GM12878 (cell line): ENCODE data around the gene ZNF783. TPM values are rescaled to one million over a fixed set of nuclear protein-coding genes. Genes with fewer than 3 reads are reported as not detected.

Experiments used
- ATAC-seq: fragments of 200-7000 bp; cut with Tn5 transposase; 3 replicates; pipeline ENCODE4 v1.9.1; 2020; ENCODE audit warnings: mild to moderate bottlenecking, moderate library complexity
- BruUV-seq: library from RNA; stranded (reverse); fragments of 400-500 nt; replicated peaks from 2 replicates; lab custom pipeline; 2021; lab: Mats Ljungman, UMichigan
- CTCF ChIA-PET: fragments of 300-600 bp; sonication (Branson Sonifier 250); formaldehyde crosslinking; extraction: SDS; loops from one replicate; lab custom pipeline; 2021; ENCODE audit warnings: inconsistent platforms; lab: Yijun Ruan, JAX
- POLR2A ChIA-PET: fragments of 350-600 bp; formaldehyde crosslinking; extraction: SDS; loops from one replicate; lab custom pipeline; 2021; ENCODE audit warnings: inconsistent platforms; lab: Charles Lee
- RAD21 ChIA-PET: fragments of 300-600 bp; sonication (Branson Sonifier 250); formaldehyde crosslinking; loops from one replicate; lab custom pipeline; 2023; ENCODE audit warnings: antibody characterized with exemption; ENCODE audit not compliant: unreplicated experiment; lab: Charles Lee
- SMC1A ChIA-PET: fragments of 300-600 bp; sonication (Branson Sonifier 250); formaldehyde crosslinking; loops from one replicate; lab custom pipeline; 2023; ENCODE audit not compliant: unreplicated experiment, uncharacterized antibody; lab: Charles Lee
- DNase-seq: peaks from one replicate; pipeline ENCODE4 v3.0.0-alpha.2; 2011; ENCODE audit warnings: low read depth, low spot score
- FAIRE-seq: peaks from 3 replicates; lab custom pipeline; 2011; peaks lifted over from hg19 to GRCh38; lab: Jason Lieb, UNC
- H2AFZ ChIP-seq: 2 replicates; pipeline ENCODE4 v1.6.0; 2011; ENCODE audit warnings: low read depth, low read length, control low read depth; ENCODE audit not compliant: control insufficient read depth
- H3K27ac ChIP-seq: 2 replicates; pipeline ENCODE4 v1.5.1; 2011; ENCODE audit warnings: control low read depth; ENCODE audit not compliant: control insufficient read depth, insufficient read depth
- H3K27me3 ChIP-seq, 2 experiments: replicated peaks in 1 of 2; 2 replicates each; pipeline versions ENCODE4 v1.6.0 to v1.6.1; 2011; ENCODE audit warnings: low read length in 1 of 2; ENCODE audit not compliant: control insufficient read depth in 2 of 2, insufficient read depth in 2 of 2
- H3K36me3 ChIP-seq, 2 experiments: 2 replicates each; pipeline ENCODE4 v1.5.1; 2011; ENCODE audit warnings: low read length in 1 of 2; ENCODE audit not compliant: control insufficient read depth in 2 of 2, insufficient read depth in 2 of 2
- H3K4me1 ChIP-seq: 2 replicates; pipeline ENCODE4 v1.6.1; 2011; ENCODE audit warnings: mild to moderate bottlenecking, low read length, moderate library complexity, mixed read lengths; ENCODE audit not compliant: control insufficient read depth, insufficient read depth
- H3K4me2 ChIP-seq: 2 replicates; pipeline ENCODE4 v1.6.0; 2011; ENCODE audit warnings: control low read depth; ENCODE audit not compliant: control insufficient read depth, insufficient read depth
- H3K4me3 ChIP-seq: fragments of 200-600 bp; sonication (generic); 2 replicates; pipeline ENCODE4 v1.5.1; 2016
- H3K79me2 ChIP-seq: 2 replicates; pipeline ENCODE4 v1.6.0; 2011; ENCODE audit warnings: low read length; ENCODE audit not compliant: control insufficient read depth, insufficient read depth
- H3K9ac ChIP-seq: 2 replicates; pipeline ENCODE4 v1.8.0; 2011; ENCODE audit warnings: low read length, control low read depth, mixed read lengths; ENCODE audit not compliant: control insufficient read depth, insufficient read depth
- H3K9me3 ChIP-seq: replicated peaks from 3 replicates; pipeline ENCODE4 v1.5.1; 2011; ENCODE audit warnings: mild to moderate bottlenecking, low read length; ENCODE audit not compliant: control insufficient read depth, insufficient read depth
- H4K20me1 ChIP-seq: 2 replicates; pipeline ENCODE4 v1.6.0; 2011; ENCODE audit not compliant: control insufficient read depth, insufficient read depth
- ATF7 ChIP-seq: fragments of 450-650 bp; IDR thresholded peaks from 2 replicates; pipeline ENCODE4 v1.6.1; 2016; ENCODE audit warnings: low read depth, mild to moderate bottlenecking
- CHD1 ChIP-seq: IDR thresholded peaks from 2 replicates; pipeline ENCODE4 v1.6.1; 2012; ENCODE audit warnings: low read depth, low read length, improper control_type of control experiment
- CHD4 ChIP-seq: fragments of 200-600 bp; sonication (generic); IDR thresholded peaks from 2 replicates; pipeline ENCODE4 v1.6.1; 2016; ENCODE audit warnings: mild to moderate bottlenecking
- EP300 ChIP-seq, 2 experiments: fragments of 150-350 bp in 1 of 2; IDR thresholded peaks; 2 replicates each; pipeline ENCODE4 v1.6.1; 2011 to 2012; ENCODE audit warnings: low read depth in 2 of 2, low read length in 2 of 2, borderline replicate concordance in 1 of 2, improper control_type of control experiment in 1 of 2, inconsistent platforms in 1 of 2; ENCODE audit not compliant: control insufficient read depth in 1 of 2
- KAT2A ChIP-seq: conservative IDR thresholded peaks from 2 replicates; pipeline ENCODE4 v1.6.1; 2011; ENCODE audit warnings: low read depth, low read length; ENCODE audit not compliant: control insufficient read depth
- MXI1 ChIP-seq: fragments of 150-350 bp; IDR thresholded peaks from 2 replicates; pipeline ENCODE4 v1.6.1; 2011; ENCODE audit warnings: low read depth, mild to moderate bottlenecking, inconsistent platforms, low read length, improper control_type of control experiment
- MYC ChIP-seq: IDR thresholded peaks from 2 replicates; pipeline ENCODE4 v1.6.1; 2011; ENCODE audit warnings: mild to moderate bottlenecking, low read length, moderate library complexity, inconsistent platforms; ENCODE audit not compliant: insufficient read depth, insufficient replicate concordance, insufficient read length, severe bottlenecking
- NR2C1 ChIP-seq: fragments of 450-650 bp; IDR thresholded peaks from 2 replicates; pipeline ENCODE4 v1.6.1; 2017; ENCODE audit warnings: antibody characterized with exemption, mild to moderate bottlenecking, moderate library complexity
- SREBF1 ChIP-seq: IDR thresholded peaks from 2 replicates; pipeline ENCODE4 v1.6.1; 2012; ENCODE audit warnings: mild to moderate bottlenecking, low read length
- SRF ChIP-seq, 2 experiments: IDR thresholded peaks; 2 replicates each; pipeline ENCODE4 v1.6.1; 2011; ENCODE audit warnings: low read depth in 2 of 2, low read length in 2 of 2, mild to moderate bottlenecking in 1 of 2, moderate library complexity in 1 of 2
- TCF7 ChIP-seq: IDR thresholded peaks from 2 replicates; pipeline ENCODE4 v1.6.1; 2014; ENCODE audit warnings: antibody characterized with exemption, borderline replicate concordance
- ZBED1 ChIP-seq: IDR thresholded peaks from 2 replicates; pipeline ENCODE4 v1.6.1; 2016; ENCODE audit warnings: borderline replicate concordance
- WGBS: methylation state at CpG from one replicate; pipeline ENCODE4 v1.1.6; 2016; ENCODE audit warnings: low lambda C conversion rate; ENCODE audit not compliant: insufficient replicate concordance, insufficient coverage; ENCODE audit errors: missing lambda C conversion rate; 5-methylcytosine and 5-hydroxymethylcytosine counted together
- in situ Hi-C: fragments of 300-500 bp; cut with MboI; formaldehyde crosslinking; loops from 9 replicates; pipeline ENCODE4 v1.14.3; 2018; ENCODE audit warnings: mixed read lengths
- intact Hi-C: fragments of 100-400 bp; cut with micrococcal nuclease; formaldehyde crosslinking; loops from one replicate; pipeline ENCODE4 v1.14.2; 2022; ENCODE audit not compliant: unreplicated experiment
- polyA plus RNA-seq, 11 experiments: library from polyadenylated mRNA; depleted of rRNA in 4 of 11; unstranded in 6 of 11; stranded (reverse) in 5 of 11; fragments of >200 nt; fragmentation: Nextera tagmentation in 4 of 11; fragmentation: Illumina TruSeq in 1 of 11; extraction: Ambion mirVana in 4 of 11; extraction: Trizol in 1 of 11; gene quantifications; 1 replicate in 1 of 11; 2 replicates in 10 of 11; pipeline versions ENCODE4 v1.2.1 to v1.2.3, GENCODE V29; 2011 to 2016; ENCODE audit warnings: inconsistent platforms in 2 of 11, missing spikeins in 2 of 11, low read depth in 1 of 11
- total RNA-seq, 4 experiments: library from RNA; depleted of rRNA in 3 of 4; stranded (reverse); fragments of >200 nt in 3 of 4; fragmentation: Illumina TruSeq in 1 of 4; extraction: Trizol in 1 of 4; gene quantifications; 2 replicates each; pipeline versions ENCODE4 v1.2.1 to v1.2.3, GENCODE V29; 2013 to 2021
- TF ChIP-seq, protein P1 (sequence below): fragments of 450-650 bp; IDR thresholded peaks from 2 replicates; pipeline ENCODE4 v1.6.1; 2017; ENCODE audit warnings: mild to moderate bottlenecking
- TF ChIP-seq, protein P2 (sequence below): IDR thresholded peaks from 2 replicates; pipeline ENCODE4 v1.6.1; 2011; ENCODE audit warnings: borderline replicate concordance, low read depth, mild to moderate bottlenecking, moderate library complexity, low read length; ENCODE audit not compliant: insufficient read depth, poor library complexity, severe bottlenecking
- TF ChIP-seq, protein P3 (sequence below): fragments of 450-650 bp; IDR thresholded peaks from 2 replicates; pipeline ENCODE4 v1.6.1; 2017; ENCODE audit warnings: mild to moderate bottlenecking, moderate library complexity

Gene ZNF783
- total and polyA plus RNA-seq, 10 of the 15 experiments (the other 5 are each of a cell fraction or from before 2014, with no cell fraction given) = 2.0 to 14.4 (median 6.4) TPM

DNA sequence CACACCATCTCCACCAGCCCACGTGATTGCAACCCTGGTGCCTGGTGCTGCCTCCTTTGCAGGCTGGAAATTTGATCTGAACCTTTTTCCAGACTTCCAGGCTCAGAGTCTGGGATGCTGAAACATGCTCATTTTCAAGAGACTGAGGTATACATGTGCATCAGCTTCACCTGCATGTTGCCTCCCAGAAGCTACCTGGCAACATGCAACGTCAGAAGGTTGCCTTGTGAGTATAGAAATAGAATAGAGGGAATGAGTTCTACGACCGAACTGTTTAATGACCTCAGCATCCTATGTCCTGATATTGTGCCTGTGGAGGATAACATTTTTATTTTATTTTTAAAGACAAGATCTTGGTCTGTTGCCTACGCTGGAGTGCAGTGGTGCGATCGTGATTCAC lies 24.5 kb upstream of the ZNF783 start (continued):
- TF ChIP-seq, protein P1, sequence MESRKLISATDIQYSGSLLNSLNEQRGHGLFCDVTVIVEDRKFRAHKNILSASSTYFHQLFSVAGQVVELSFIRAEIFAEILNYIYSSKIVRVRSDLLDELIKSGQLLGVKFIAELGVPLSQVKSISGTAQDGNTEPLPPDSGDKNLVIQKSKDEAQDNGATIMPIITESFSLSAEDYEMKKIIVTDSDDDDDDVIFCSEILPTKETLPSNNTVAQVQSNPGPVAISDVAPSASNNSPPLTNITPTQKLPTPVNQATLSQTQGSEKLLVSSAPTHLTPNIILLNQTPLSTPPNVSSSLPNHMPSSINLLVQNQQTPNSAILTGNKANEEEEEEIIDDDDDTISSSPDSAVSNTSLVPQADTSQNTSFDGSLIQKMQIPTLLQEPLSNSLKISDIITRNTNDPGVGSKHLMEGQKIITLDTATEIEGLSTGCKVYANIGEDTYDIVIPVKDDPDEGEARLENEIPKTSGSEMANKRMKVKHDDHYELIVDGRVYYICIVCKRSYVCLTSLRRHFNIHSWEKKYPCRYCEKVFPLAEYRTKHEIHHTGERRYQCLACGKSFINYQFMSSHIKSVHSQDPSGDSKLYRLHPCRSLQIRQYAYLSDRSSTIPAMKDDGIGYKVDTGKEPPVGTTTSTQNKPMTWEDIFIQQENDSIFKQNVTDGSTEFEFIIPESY = no peak
- TF ChIP-seq TCF7 = no peak
- TF ChIP-seq SREBF1 = no peak
- no peak for TF ChIP-seq ZBED1
- no peak for TF ChIP-seq SRF (IDR thresholded peaks at IDR 0.05; ENCODE audit: low read depth in 2 of 2, low read length in 2 of 2)
- TF ChIP-seq, all 136 proteins: peak for 0

DNA sequence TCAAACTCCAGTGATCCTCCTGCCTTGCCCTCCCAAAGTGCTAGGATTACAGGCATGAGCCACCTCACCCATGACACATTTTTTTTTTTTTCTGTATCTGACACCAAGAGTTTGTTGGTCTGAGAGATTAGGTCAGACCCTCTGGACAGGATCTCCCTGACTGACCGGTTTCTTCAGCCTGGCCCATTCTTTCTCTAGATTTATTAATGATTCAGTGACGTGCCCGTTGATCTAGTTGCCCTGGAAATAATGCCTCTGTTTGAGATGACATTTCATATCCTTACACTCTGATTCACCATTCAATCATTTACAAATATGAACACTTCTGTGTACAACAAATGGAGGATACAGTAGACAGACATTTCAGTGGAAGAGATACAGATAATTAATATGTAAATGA lies 23.9 kb upstream of the ZNF783 start:
- H3K9me3 ChIP-seq = peaks cover 2% of the 10 kb centered on the region; the same call in 2 of the 3 replicates
- no TSS peak for BruUV-seq
- peaks cover 10% of the 10 kb centered on the region for H3K4me1 ChIP-seq
- no peak for DNase-seq
- no peak for FAIRE-seq
- no peak overlapping the region for H3K27ac ChIP-seq
- no peak overlapping the region; the same call in 1 of the 2 replicates for H3K4me2 ChIP-seq
- H3K36me3 ChIP-seq = no peaks in the 10 kb centered on the region
- no peaks in the 10 kb centered on the region for H4K20me1 ChIP-seq
- H3K9ac ChIP-seq = no peak overlapping the region
- ChIA-PET RAD21 (interaction anchor here (0.9 kb wide), 1 partner anchor 44 kb away, joined by 3 read pairs; no protein-coding TSS in a partner anchor), CTCF (interaction anchor here (0.8 kb wide), 1 partner anchor 42 kb away, joined by 4 read pairs; the partner anchor contains the start of gene ZNF282), SMC1A (interaction anchor here (0.6 kb wide), 2 partner anchors 72 to 147 kb away, joined by 3 read pairs; partner anchors contain the start of gene ZNF786), POLR2A (no interaction called here)
- 85% methylated on average over 3 of the region's 3 CpGs for WGBS
- ATAC-seq = no peak
- no peak overlapping the region for H3K4me3 ChIP-seq
- H3K27me3 ChIP-seq = no peaks in the 10 kb centered on the region
- in situ Hi-C loops (no loop called here), intact Hi-C loops (loop anchor here (5.0 kb wide), 3 partner anchors 41 to 111 kb away; partner anchors contain the start of genes ZNF282, ZNF398 and ZNF425)
- no peak overlapping the region for H2AFZ ChIP-seq
- peaks cover 20% of the 10 kb centered on the region for H3K79me2 ChIP-seq
- TF ChIP-seq CHD1 (no peak), MXI1 (no peak), NR2C1 (no peak), MYC (no peak), EP300 (IDR thresholded peaks at IDR 0.05; ENCODE audit: borderline replicate concordance in 1 of 2, control insufficient read depth in 1 of 2, low read depth in 2 of 2, low read length in 2 of 2) (no peak), KAT2A (no peak), ATF7 (no peak), SRF (IDR thresholded peaks at IDR 0.05; ENCODE audit: low read depth in 2 of 2, low read length in 2 of 2) (no peak), CHD4 (no peak)
- TF ChIP-seq, protein P2, sequence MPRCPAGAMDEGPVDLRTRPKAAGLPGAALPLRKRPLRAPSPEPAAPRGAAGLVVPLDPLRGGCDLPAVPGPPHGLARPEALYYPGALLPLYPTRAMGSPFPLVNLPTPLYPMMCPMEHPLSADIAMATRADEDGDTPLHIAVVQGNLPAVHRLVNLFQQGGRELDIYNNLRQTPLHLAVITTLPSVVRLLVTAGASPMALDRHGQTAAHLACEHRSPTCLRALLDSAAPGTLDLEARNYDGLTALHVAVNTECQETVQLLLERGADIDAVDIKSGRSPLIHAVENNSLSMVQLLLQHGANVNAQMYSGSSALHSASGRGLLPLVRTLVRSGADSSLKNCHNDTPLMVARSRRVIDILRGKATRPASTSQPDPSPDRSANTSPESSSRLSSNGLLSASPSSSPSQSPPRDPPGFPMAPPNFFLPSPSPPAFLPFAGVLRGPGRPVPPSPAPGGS = no peak
- TF ChIP-seq, protein P3, sequence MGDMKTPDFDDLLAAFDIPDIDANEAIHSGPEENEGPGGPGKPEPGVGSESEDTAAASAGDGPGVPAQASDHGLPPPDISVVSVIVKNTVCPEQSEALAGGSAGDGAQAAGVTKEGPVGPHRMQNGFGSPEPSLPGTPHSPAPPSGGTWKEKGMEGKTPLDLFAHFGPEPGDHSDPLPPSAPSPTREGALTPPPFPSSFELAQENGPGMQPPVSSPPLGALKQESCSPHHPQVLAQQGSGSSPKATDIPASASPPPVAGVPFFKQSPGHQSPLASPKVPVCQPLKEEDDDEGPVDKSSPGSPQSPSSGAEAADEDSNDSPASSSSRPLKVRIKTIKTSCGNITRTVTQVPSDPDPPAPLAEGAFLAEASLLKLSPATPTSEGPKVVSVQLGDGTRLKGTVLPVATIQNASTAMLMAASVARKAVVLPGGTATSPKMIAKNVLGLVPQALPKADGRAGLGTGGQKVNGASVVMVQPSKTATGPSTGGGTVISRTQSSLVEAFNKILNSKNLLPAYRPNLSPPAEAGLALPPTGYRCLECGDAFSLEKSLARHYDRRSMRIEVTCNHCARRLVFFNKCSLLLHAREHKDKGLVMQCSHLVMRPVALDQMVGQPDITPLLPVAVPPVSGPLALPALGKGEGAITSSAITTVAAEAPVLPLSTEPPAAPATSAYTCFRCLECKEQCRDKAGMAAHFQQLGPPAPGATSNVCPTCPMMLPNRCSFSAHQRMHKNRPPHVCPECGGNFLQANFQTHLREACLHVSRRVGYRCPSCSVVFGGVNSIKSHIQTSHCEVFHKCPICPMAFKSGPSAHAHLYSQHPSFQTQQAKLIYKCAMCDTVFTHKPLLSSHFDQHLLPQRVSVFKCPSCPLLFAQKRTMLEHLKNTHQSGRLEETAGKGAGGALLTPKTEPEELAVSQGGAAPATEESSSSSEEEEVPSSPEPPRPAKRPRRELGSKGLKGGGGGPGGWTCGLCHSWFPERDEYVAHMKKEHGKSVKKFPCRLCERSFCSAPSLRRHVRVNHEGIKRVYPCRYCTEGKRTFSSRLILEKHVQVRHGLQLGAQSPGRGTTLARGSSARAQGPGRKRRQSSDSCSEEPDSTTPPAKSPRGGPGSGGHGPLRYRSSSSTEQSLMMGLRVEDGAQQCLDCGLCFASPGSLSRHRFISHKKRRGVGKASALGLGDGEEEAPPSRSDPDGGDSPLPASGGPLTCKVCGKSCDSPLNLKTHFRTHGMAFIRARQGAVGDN = no peak
